ENCODE results near the gene POLR2E. TPM values are rescaled to one million over a fixed set of nuclear protein-coding genes. Genes with fewer than 3 reads are reported as not detected.

Gene POLR2E
- total RNA-seq, 1 donor from 2014 or later: 156 TPM

DNA sequence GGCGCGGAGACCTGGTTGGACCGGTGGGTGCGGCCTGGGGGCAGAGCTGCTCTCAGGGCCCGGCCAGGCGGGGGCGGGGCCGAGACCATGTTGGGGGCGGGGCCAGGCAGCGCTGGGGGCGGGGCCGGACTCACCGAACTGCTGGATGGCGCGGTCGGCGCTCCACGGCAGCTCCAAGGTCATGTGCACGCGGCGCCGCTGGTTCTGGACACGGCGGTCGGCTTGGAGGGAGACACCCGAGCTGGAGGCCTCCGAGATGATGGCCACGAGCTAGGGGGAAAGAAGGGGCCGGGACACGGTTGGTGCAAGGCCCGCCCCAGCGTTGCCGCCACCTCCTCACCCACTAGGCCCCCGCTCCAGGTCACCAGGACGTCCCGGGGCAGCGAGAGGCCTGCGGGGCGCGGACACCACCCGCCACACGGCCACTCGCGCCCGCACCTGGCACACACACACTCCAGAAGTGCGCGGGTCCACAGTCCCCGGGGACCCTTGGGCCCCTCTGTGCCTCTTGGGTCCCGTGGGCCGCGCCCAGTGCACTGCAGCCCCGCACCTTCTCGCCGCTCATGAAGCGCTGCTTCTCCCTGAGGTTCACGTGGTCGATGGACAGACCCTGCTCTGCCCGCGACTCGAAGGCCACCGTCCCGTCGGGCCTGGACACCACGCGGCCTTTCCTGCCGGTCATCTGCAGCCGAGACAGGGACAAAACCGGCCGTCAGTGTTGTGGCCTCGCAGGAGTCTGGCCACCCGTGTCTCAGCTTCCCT, 17.3 kb upstream of the POLR2E start:
- H3K4me1 Mint-ChIP-seq (ENCODE audit: unreplicated experiment): peaks cover 11% of the 10 kb centered on the region

DNA sequence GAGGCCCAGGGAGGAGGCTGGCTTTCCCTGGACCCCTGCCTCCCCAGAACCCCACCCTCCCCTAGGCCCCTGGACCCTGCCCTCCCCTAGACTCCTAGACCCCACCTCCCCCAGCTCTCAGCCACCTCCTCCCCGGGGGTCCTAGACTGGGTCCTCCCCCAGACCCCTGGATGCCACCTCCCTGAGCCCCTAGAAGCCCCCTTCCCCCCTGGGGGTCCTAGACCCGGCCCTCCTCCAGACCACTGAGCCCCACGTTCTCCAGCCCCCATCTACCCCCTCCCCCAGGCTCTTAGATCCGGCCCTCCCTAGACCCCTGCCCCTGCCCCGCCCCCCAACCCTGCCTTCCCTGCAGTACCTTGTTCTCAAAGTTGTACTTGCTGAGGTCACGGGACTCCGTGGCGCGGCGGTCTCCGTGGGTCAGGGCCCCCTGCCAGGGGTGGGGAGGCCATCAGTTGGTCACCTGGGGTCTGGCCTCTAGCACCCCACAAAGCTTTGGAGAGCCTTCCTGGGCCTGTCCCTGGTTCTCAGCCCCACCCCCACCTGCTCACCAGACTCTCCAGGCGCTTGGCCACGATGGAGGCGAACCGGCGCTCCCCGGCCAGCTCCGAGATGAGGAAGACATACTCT, 16.6 kb upstream of the POLR2E start:
- peaks cover 1% of the 10 kb centered on the region for H3K36me3 Mint-ChIP-seq (ENCODE audit: unreplicated experiment)

More for the DNA sequence above, 17.3 kb upstream of the POLR2E start:
- Mint-ChIP-seq H3K4me3 (ENCODE audit: unreplicated experiment) (no peak overlapping the region), H3K36me3 (ENCODE audit: unreplicated experiment) (no peaks in the 10 kb centered on the region), H3K9me3 (ENCODE audit: unreplicated experiment) (no peaks in the 10 kb centered on the region), H3K27me3 (ENCODE audit: unreplicated experiment) (no peaks in the 10 kb centered on the region), H3K27ac (ENCODE audit: unreplicated experiment) (no peak overlapping the region)
- DNase-seq (ENCODE audit: extremely low spot score, unreplicated experiment): no peak
- TF ChIP-seq, protein P1, sequence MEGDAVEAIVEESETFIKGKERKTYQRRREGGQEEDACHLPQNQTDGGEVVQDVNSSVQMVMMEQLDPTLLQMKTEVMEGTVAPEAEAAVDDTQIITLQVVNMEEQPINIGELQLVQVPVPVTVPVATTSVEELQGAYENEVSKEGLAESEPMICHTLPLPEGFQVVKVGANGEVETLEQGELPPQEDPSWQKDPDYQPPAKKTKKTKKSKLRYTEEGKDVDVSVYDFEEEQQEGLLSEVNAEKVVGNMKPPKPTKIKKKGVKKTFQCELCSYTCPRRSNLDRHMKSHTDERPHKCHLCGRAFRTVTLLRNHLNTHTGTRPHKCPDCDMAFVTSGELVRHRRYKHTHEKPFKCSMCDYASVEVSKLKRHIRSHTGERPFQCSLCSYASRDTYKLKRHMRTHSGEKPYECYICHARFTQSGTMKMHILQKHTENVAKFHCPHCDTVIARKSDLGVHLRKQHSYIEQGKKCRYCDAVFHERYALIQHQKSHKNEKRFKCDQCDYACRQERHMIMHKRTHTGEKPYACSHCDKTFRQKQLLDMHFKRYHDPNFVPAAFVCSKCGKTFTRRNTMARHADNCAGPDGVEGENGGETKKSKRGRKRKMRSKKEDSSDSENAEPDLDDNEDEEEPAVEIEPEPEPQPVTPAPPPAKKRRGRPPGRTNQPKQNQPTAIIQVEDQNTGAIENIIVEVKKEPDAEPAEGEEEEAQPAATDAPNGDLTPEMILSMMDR (IDR thresholded peaks at IDR 0.05): no peak

DNA sequence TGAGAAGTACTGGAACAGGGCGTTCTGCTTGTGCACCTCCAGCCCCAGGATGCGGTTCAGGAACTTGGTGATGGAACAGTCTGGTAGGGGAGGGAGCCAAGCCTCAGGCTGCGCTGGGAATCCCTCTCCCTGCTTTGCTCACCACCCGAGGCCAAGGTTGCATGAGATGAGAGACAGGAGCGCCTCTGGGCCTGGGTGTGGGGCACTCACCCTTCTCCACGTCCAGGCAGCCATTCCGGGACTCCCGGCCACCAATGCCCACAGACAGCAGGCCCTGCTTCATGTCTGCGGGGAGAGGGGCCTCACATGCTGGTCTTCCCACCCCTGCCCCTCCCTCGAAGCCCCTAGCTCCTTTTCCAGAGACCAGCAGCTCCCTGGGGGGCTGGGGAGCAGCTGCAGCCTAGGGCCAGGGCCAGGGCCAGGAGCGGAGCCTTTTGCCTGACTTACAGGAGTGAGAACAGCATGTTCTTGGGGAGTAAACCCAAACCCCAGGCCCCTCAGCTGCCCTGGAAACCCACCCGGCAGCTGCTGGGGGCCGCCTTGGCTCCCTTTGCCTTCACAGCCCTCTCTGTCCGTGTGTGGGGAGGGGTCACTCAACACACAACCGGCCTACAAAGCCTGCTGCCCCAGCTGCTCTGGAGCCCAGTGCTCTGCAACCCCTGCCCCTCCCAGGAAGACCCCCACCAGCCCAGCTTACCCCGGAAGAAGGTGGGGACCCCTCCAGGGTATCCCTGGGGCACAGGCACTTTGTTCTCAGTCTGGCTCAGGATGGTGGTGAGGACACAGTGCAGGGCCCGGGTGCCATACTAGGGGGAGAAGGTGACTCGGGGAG, 15.8 kb upstream of the POLR2E start:
- TF ChIP-seq, protein P1 (IDR thresholded peaks at IDR 0.05): no peak
- H3K9me3 Mint-ChIP-seq (ENCODE audit: unreplicated experiment): no peaks in the 10 kb centered on the region
- H3K4me1 Mint-ChIP-seq (ENCODE audit: unreplicated experiment): peaks cover 21% of the 10 kb centered on the region
- no peaks in the 10 kb centered on the region for H3K27me3 Mint-ChIP-seq (ENCODE audit: unreplicated experiment)
- H3K36me3 Mint-ChIP-seq (ENCODE audit: unreplicated experiment): peaks cover 3% of the 10 kb centered on the region
- no peak for DNase-seq (ENCODE audit: extremely low spot score, unreplicated experiment)
- no peak overlapping the region for H3K27ac Mint-ChIP-seq (ENCODE audit: unreplicated experiment)
- no peak overlapping the region for H3K4me3 Mint-ChIP-seq (ENCODE audit: unreplicated experiment)

More for the DNA sequence above, 16.6 kb upstream of the POLR2E start:
- TF ChIP-seq, protein P1 (IDR thresholded peaks at IDR 0.05): no peak
- Mint-ChIP-seq H3K27me3 (ENCODE audit: unreplicated experiment) (no peaks in the 10 kb centered on the region), H3K9me3 (ENCODE audit: unreplicated experiment) (no peaks in the 10 kb centered on the region), H3K4me1 (ENCODE audit: unreplicated experiment) (peaks cover 17% of the 10 kb centered on the region), H3K27ac (ENCODE audit: unreplicated experiment) (no peak overlapping the region), H3K4me3 (ENCODE audit: unreplicated experiment) (no peak overlapping the region)
- DNase-seq (ENCODE audit: extremely low spot score, unreplicated experiment): no peak

DNA sequence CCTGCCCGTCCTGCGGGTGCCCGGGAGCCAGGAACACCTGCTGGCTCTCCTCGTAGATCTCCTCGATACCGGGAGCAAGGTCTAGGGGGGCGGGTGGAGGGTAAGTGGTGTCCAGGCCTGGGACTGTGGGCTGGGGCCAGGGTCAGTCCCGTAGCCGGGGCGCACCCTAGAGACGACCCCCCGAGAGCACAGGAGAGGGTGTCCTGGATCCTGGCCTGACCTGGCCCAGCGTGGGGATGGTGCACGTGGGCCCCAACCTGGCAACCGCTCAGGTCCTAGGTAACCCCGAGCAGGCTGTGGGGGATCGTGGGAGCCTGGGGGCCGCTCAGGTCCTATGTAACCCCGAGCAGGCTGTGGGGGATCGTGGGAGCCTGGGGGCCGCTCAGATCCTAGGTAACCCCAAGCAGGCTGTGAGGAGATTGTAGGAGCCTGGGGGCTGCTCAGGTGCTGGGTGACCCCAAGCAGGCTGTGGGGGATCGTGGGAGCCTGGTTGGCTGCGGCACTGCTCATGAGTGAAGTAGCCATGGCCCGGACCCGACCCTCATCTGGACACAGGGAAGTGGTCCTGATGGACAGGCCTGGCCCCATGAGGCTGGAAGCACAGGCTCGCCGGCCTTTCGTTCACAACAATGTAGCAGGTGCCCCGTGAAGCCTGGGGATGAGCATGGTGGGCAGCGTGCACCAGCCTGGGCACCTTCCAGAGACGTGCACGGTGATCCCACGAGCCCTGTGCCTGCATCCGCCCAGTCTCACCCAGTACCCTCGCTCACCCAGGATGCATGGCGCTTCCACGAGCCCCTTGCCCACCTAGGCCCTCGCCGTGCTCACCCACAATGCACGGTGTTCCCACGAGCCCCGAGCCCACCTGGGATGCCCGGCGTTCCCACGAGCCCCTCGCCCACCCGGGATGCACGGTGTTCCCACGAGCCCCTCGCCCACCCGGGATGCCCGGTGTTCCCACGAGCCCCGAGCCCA, 14.8 kb upstream of the POLR2E start:
- Mint-ChIP-seq H3K9me3 (ENCODE audit: unreplicated experiment) (no peaks in the 10 kb centered on the region), H3K36me3 (ENCODE audit: unreplicated experiment) (peaks cover 3% of the 10 kb centered on the region), H3K4me3 (ENCODE audit: unreplicated experiment) (no peak overlapping the region), H3K27ac (ENCODE audit: unreplicated experiment) (no peak overlapping the region), H3K4me1 (ENCODE audit: unreplicated experiment) (peaks cover 28% of the 10 kb centered on the region), H3K27me3 (ENCODE audit: unreplicated experiment) (no peaks in the 10 kb centered on the region)
- no peak for DNase-seq (ENCODE audit: extremely low spot score, unreplicated experiment)
- TF ChIP-seq, protein P1 (IDR thresholded peaks at IDR 0.05): no peak

All from osteocyte (in vitro differentiated cells).